Measurements from ENCODE around the gene NR1I3.

DNA sequence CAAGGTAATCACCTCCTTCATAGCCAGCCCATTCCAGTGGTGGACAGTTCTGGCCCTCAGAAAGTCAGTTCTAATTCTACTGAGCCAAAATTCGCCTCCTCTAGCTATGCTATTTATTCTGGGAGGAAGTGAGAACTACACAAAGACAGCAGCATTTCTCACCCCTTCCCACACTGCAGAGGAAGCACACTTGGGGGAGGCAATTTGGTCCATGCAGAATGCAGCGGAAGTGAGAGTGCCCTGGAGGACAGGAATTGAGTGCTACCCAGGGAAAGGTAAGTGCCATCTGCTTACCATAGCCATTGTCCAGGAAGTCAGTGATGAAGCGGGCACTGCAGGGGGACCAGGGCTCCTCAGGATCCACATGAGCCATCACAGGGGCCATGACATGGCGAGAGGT, 42.8 kb downstream of the NR1I3 start:
- TF ChIP-seq, protein P1, sequence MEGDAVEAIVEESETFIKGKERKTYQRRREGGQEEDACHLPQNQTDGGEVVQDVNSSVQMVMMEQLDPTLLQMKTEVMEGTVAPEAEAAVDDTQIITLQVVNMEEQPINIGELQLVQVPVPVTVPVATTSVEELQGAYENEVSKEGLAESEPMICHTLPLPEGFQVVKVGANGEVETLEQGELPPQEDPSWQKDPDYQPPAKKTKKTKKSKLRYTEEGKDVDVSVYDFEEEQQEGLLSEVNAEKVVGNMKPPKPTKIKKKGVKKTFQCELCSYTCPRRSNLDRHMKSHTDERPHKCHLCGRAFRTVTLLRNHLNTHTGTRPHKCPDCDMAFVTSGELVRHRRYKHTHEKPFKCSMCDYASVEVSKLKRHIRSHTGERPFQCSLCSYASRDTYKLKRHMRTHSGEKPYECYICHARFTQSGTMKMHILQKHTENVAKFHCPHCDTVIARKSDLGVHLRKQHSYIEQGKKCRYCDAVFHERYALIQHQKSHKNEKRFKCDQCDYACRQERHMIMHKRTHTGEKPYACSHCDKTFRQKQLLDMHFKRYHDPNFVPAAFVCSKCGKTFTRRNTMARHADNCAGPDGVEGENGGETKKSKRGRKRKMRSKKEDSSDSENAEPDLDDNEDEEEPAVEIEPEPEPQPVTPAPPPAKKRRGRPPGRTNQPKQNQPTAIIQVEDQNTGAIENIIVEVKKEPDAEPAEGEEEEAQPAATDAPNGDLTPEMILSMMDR (IDR thresholded peaks at IDR 0.05; ENCODE audit: borderline replicate concordance, extremely low read depth, low read length, poor library complexity, severe bottlenecking) = no peak
- no peak for TF ChIP-seq EZH2 (IDR thresholded peaks at IDR 0.05; ENCODE audit: borderline replicate concordance, low read depth, low read length, severe bottlenecking)

Data from DND-41 (cell line).